Calu3 (cell line): ENCODE data around the gene ABHD4. TPM values are rescaled to one million over a fixed set of nuclear protein-coding genes. Genes with fewer than 3 reads are reported as not detected.

Experiments used
- BruUV-seq: library from RNA; stranded (reverse); fragments of 400-500 nt; replicated peaks from 2 replicates; lab custom pipeline; 2021; lab: Mats Ljungman, UMichigan
- CTCF ChIA-PET: fragments of 300-600 bp; sonication (Branson Sonifier 250); formaldehyde crosslinking; loops from one replicate; lab custom pipeline; 2022; ENCODE audit warnings: antibody characterized with exemption; lab: Charles Lee
- DNase-seq: peaks from one replicate; pipeline ENCODE4 v3.0.0; 2022
- H3K27ac Mint-ChIP-seq: one replicate; pipeline ENCODE4 v1.8.0; 2022; ENCODE audit warnings: mixed read lengths; ENCODE audit not compliant: unreplicated experiment
- H3K27me3 Mint-ChIP-seq: one replicate; pipeline ENCODE4 v1.8.0; 2022; ENCODE audit warnings: mixed read lengths; ENCODE audit not compliant: unreplicated experiment
- H3K36me3 Mint-ChIP-seq: one replicate; pipeline ENCODE4 v1.8.0; 2022; ENCODE audit warnings: mild to moderate bottlenecking, moderate library complexity, mixed read lengths; ENCODE audit not compliant: insufficient read depth, unreplicated experiment
- H3K4me1 Mint-ChIP-seq: one replicate; pipeline ENCODE4 v1.8.0; 2022; ENCODE audit warnings: mild to moderate bottlenecking, low read depth, mixed read lengths; ENCODE audit not compliant: unreplicated experiment
- H3K4me3 Mint-ChIP-seq: one replicate; pipeline ENCODE4 v1.8.0; 2022; ENCODE audit warnings: mild to moderate bottlenecking, low read depth, moderate library complexity, mixed read lengths; ENCODE audit not compliant: unreplicated experiment
- H3K9me3 Mint-ChIP-seq: one replicate; pipeline ENCODE4 v1.8.0; 2022; ENCODE audit warnings: low read depth, mixed read lengths; ENCODE audit not compliant: unreplicated experiment
- intact Hi-C: fragments of 100-400 bp; cut with micrococcal nuclease; formaldehyde crosslinking; loops from one replicate; pipeline ENCODE4 v1.10.0; 2022; ENCODE audit not compliant: unreplicated experiment
- total RNA-seq: library from RNA; stranded (reverse); gene quantifications from 2 replicates; pipeline ENCODE4 v1.2.3, GENCODE V29; 2022
- TF ChIP-seq, protein P1 (sequence below): fragments of 200-600 bp; IDR thresholded peaks from one replicate; pipeline ENCODE4 v1.8.0; 2022; ENCODE audit warnings: antibody characterized with exemption; ENCODE audit not compliant: unreplicated experiment

The ABHD4 gene
- total RNA-seq, 1 experiment from 2014 or later = 11.2 TPM

DNA sequence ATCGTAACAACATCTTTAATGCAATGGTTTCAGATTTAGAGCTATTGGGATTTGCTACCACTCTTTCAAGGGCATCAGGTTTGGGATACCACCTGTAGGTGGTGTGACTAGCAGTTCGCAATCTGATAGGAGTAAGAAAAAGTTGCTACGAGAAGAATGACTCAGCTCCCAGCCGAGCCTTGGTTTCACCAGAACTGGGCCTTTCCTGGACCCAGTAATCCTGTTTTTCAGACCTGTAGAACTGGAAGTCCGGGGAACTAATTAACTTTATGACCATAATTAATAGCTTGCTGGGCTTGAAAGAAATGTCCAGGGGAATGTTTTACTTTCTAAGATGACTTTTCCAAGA is 770 bp downstream of the ABHD4 start:
- BruUV-seq = no TSS peak
- H3K27me3 Mint-ChIP-seq = peaks cover under 1% of the 10 kb centered on the region
- CTCF ChIA-PET = interaction anchor here (0.5 to 2.0 kb wide), 10 partner anchors 9 to 254 kb away, joined by 3 to 20 read pairs (median 4); partner anchors contain the start of genes DAD1, OR6J1 and OXA1L
- intact Hi-C loops = no loop called here
- TF ChIP-seq, protein P1, sequence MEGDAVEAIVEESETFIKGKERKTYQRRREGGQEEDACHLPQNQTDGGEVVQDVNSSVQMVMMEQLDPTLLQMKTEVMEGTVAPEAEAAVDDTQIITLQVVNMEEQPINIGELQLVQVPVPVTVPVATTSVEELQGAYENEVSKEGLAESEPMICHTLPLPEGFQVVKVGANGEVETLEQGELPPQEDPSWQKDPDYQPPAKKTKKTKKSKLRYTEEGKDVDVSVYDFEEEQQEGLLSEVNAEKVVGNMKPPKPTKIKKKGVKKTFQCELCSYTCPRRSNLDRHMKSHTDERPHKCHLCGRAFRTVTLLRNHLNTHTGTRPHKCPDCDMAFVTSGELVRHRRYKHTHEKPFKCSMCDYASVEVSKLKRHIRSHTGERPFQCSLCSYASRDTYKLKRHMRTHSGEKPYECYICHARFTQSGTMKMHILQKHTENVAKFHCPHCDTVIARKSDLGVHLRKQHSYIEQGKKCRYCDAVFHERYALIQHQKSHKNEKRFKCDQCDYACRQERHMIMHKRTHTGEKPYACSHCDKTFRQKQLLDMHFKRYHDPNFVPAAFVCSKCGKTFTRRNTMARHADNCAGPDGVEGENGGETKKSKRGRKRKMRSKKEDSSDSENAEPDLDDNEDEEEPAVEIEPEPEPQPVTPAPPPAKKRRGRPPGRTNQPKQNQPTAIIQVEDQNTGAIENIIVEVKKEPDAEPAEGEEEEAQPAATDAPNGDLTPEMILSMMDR = no peak
- no peaks in the 10 kb centered on the region for H3K9me3 Mint-ChIP-seq
- H3K4me1 Mint-ChIP-seq = peaks cover 24% of the 10 kb centered on the region
- H3K27ac Mint-ChIP-seq = peak overlapping the region; percentile 29
- DNase-seq = peak; percentile 47
- peaks cover 16% of the 10 kb centered on the region for H3K36me3 Mint-ChIP-seq
- H3K4me3 Mint-ChIP-seq = peak overlapping the region; percentile 86

DNA sequence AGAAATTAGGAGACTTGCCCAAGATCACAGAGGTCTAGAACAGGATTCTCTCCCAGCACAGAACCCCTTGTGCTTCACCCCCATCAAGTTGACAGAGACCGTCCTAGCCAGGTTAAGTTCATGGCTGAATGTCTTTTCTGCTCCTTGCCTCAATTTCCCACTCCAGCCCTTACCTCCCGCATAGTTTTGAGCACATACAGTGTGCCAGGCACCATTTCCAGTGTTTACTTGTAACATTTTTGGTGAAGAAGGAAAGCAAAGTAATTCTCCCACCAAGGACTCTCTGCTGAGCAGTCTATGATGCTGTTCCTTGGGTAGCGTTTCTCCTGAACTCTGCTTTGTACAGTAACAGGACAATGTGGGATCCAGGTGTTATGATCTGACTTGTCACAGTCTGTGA is 1.2 kb downstream of the ABHD4 start:
- Mint-ChIP-seq H3K27me3 (no peaks in the 10 kb centered on the region), H3K9me3 (no peaks in the 10 kb centered on the region), H3K4me3 (peak overlapping the region; percentile 86), H3K4me1 (peaks cover 24% of the 10 kb centered on the region), H3K36me3 (peaks cover 16% of the 10 kb centered on the region), H3K27ac (peak overlapping the region; percentile 29)
- CTCF ChIA-PET = interaction anchor here (0.7 to 2.0 kb wide), 8 partner anchors 8 to 254 kb away, joined by 3 to 20 read pairs (median 4); partner anchors contain the start of genes DAD1 and OR6J1
- intact Hi-C loops = no loop called here
- BruUV-seq = no TSS peak
- DNase-seq = no peak
- TF ChIP-seq, protein P1 = no peak

DNA sequence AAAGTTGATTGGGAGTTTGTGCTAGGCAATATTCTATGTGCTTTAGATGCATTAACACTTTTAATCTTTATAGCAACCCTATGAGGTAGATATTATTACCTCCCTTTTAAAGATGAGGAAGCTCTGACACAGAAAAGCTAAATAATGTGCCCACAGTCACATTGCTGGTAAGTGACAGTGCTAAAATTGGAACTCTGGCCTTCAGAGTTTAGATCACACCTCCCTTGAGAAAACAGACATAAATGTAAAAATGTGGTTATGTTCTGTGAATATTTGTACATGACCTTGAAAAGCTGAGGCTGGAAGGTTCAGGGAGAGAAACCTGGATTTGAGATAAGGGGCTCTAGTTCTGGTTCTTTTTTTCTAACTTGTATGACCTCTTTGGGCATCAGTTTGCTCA is 1.9 kb downstream of the ABHD4 start:
- TF ChIP-seq, protein P1 = no peak
- Mint-ChIP-seq H3K9me3 (no peaks in the 10 kb centered on the region), H3K4me1 (peaks cover 24% of the 10 kb centered on the region), H3K27ac (no peak overlapping the region), H3K27me3 (no peaks in the 10 kb centered on the region), H3K4me3 (no peak overlapping the region), H3K36me3 (peaks cover 16% of the 10 kb centered on the region)
- CTCF ChIA-PET = interaction anchor here (1.4 to 1.8 kb wide), 2 partner anchors 11 to 149 kb away, joined by 3 to 5 read pairs; partner anchors contain the start of gene DAD1
- intact Hi-C loops = no loop called here
- BruUV-seq = no TSS peak
- no peak for DNase-seq

DNA sequence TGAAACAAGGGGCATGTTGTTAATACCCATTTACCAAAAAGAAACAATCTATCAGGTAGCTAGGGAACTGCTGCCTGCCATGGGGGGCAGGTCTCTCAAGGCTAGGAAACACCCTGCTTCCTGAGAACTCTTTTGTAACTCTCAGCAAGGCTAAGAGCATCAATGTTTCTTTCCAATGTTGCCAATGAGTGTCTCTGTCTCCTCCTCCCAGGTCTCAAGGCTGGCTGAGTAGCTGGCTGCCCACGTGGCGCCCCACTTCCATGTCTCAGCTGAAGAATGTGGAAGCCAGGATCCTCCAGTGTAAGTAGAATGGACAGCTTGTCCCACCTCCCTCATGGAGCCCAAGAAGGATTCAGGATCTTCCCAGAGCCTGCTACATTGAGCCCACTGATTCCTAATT is 3.4 kb downstream of the ABHD4 start:
- TF ChIP-seq, protein P1 = no peak
- no peak for DNase-seq
- H3K27me3 Mint-ChIP-seq = no peaks in the 10 kb centered on the region
- no peak overlapping the region for H3K4me3 Mint-ChIP-seq
- H3K36me3 Mint-ChIP-seq = peaks cover 16% of the 10 kb centered on the region
- no peaks in the 10 kb centered on the region for H3K9me3 Mint-ChIP-seq
- BruUV-seq = no TSS peak
- CTCF ChIA-PET = interaction anchor here (1.8 kb wide), 1 partner anchor 12 kb away, joined by 5 read pairs; the partner anchor contains the start of gene DAD1
- H3K4me1 Mint-ChIP-seq = peaks cover 24% of the 10 kb centered on the region
- intact Hi-C loops = no loop called here
- H3K27ac Mint-ChIP-seq = no peak overlapping the region
